ENCODE measurements around the gene SSTR5.
"Not testable (repeated sequence)": the region's sequence is repeated elsewhere in the genome, so short reads cannot be mapped to it uniquely, and the experiment has no call there.

GRCh38 chr16:1025183-1025809 lies 47.3 kb upstream of the SSTR5 start:
- not testable (repeated sequence) for TF ChIP-seq CTCF (IDR thresholded peaks at IDR 0.05); EZH2 (IDR thresholded peaks at IDR 0.05; ENCODE audit: borderline replicate concordance, insufficient read depth, low read depth, low read length, poor library complexity, severe bottlenecking)

All from B cell (primary cell).